HG03159 (cell line): ENCODE measurements around the gene STAT1.

Experiments used
- ATAC-seq: cut with Tn5 transposase; IDR thresholded peaks from one replicate; pipeline ENCODE4 v1.9.1; 2021; ENCODE audit warnings: mild to moderate bottlenecking, moderate library complexity; ENCODE audit not compliant: unreplicated experiment

STAT1 gene

DNA sequence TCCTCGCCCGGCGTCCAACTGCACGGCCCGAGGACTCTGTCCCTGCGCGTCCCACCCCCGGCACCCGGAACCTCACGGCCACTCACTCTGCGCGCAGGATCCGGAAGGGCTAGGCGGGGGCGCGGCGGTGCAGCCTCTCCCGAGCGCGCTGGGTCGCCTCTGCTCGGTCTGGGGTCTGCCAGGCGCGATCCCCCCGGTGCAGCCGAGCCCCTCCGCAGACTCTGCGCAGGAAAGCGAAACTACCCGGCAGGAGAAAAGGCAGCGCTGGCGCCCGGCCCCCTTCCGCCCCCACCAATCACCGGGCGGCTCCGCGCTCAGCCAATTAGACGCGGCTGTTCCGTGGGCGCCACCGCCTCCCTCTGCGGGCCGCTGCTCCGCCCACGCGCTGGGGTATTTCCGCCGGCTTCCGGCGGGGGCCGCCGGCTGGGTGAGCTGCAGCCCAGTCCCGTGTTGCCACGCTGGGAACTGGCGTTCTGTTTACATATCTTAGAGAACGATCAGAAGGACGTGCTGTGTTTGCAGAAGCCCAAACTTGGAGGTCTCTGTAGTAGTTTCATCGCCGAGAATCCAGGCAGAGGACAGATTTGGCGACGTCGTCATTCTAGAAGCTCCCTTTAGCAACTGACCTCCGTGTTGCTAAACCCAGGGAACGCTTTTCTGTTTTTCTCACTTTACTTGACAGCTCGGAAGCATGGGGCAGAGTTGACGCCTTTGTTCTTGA is at the start of gene STAT1:
STAT1 (minus strand) TSS at position 240 of the 721 bp plus-strand sequence. CDS start 4,168 bp downstream, outside the sequence.
- ATAC-seq = peak; percentile 80

DNA sequence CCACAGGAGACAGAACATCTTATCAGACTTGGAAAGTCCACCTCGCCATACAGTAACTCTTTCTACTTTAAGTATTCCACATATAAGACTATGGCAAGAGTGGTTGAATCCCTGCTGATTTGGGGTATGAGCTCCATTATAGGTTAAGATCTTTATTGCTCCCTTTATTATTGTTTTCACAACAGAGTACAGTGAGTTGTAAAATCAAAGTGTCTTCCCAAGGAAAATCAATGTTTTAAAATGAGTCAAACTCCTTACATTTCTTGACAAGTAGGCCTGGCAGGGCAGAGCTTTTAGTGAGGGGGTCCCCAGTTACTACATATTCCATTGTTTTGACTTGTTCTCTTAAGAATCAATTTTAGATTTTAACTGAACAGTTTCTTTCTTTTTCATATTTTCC is 49.6 kb upstream of the STAT1 start:
- ATAC-seq = no peak

DNA sequence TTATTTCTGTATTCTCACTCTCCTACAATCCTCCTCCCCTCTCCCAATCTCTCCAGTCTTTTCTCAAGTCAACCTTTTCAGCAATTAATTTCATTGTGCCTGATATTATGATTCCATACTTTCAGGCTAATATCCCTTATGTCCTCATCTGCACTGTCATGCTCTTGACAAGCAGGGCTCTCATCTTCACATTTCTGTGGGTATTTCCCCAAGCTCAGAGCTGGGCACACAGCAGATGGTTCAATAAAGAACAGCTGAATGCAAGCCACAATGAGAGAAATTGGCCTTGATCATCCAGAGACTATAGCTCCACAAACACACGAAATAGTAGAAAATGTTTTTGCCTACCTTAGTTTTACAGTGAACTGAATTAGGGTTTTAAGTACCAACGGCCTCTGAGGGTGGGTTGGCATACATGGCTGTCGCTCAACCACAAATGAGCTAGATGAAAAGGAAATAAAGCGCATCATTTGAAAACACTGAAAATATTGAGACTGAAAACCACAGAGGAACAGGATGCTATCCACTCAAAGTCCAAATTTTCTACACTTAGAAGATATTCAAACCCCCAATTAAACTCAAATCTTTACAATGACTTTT is 47.5 kb upstream of the STAT1 start:
- no peak for ATAC-seq

DNA sequence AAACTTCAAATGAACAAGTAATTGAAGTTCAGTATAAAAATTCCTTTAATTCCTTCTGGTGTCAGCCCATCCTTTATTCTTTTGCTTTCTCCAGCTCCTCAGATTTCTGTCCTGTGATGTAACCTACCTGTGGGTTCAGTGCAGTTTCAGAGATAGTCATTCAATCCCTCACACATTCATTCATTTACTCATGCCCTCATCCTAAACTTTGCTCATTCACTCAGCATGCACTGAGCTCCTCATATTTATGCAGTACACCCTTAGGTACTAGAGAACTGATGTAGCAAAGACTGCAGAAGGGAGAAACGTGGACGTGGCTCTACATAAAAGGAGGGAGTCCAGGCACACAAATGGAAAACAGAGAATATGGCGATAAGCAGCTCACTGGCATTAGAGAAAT is 45.3 kb upstream of the STAT1 start:
- no peak for ATAC-seq

DNA sequence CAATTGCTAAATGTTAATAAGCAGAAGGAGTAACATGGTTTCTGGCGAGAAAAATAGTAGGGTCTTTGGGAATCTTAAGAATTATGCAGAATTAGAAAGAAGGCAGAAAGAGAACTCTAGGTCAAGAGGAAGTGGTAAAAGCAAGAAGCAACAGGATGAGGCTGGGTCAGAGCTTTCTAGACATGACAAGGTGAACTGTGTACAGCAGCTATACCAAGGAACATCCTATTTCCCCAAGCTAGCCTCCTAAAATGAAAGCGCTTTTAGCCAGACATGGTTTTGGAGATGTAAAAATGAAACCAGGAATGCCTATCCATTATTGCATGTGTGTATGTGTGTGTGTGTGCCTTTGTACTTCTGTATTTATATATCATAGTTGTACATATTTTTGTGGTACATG is 42.3 kb upstream of the STAT1 start:
- no peak for ATAC-seq

DNA sequence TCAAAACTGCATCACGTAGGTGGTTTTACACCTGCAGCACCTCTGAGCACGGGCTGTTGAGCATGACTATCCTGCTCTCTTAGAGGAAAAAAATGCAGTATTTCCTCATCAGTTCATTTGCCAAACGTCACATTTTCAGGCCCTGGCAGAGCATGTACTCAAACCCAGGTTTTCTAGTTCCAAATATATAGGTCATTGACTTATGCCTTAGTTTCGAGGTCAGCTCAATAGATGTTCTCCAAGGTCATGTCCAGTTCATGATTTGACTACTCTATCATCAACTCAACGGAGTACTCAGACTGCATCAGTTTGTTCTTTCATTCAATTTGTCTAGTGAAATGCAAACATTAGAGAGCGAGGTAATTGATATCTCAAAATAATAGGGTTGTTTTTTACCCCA is 39.3 kb upstream of the STAT1 start:
- ATAC-seq = no peak

DNA sequence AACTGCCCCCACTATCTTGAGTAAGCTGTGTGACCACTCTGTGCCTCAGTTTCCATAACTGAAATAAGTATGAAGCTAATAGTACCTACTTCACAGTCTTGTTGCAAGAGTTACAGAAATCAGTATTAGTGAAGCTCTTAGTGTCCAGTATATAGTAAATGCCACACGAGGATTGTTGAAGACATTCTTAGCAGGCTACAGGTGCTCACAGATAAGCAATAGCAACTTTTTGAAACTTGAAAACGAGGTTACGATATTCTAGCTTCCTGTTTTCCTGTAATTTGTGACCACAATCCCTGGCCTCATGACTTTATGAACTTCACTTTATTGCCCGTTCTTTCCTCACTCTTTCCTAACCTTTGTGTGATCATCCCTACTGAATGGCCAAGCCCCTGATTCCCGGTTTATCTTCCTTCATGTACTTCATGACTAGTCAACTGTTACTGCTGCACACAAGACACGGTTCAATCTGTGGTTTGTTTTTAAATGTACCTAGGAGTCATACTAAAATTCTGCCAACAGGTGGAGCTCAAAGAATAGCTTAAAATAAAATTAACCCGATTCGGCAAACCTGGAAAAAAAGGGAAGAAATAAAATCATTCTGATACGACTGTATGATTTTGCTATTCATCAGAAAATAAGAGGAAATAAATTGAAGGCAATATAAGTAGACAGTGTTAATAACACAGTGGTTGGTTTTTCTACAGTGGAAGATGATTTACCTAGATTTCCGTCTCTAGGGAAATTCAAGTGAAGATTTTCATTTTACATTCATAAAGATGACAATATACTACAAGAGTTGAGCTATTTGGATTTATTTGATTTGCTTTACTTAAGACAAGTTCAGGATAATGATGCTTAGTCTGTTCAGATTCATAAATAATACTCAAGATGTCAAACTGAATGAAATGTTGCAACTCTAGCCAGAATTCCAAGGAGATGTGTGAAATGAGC is 38.1 kb upstream of the STAT1 start:
- peak; percentile 52 for ATAC-seq

DNA sequence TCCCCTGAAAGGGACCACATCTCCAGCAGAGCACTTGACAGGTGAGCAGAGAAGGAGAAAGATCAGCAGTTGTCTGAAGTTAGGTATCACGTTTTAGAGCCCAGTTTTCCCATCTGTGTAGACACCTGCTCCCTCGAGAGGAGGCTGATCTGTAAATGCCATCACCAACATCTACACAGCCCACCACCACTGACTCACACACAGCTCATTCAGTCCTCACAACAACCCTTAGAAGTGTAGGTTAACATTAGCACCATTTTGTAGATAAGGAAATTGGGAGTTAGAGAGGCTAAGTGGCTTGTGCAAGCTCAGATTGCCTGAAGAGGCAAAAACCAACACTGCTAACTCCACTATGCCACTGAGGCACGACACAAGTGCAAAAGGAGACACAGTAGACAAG is 37.2 kb upstream of the STAT1 start:
- ATAC-seq = no peak

DNA sequence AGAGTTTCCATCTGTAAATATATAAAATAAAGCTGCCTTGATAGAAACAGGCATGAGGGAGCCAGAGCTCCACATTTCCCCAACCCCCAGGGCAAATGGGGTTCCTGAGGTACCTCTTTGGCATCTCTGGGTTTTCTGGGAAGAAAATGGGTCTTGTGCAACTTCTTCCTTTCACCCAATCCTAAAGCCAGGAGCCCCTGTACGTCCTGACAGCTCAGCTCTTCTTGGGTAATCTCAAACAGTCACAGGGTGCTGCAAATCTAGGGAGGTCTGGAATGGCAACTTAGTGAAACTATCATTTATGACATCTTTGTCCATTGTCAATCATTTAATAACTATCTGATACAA is 36.6 kb upstream of the STAT1 start:
- ATAC-seq = no peak

DNA sequence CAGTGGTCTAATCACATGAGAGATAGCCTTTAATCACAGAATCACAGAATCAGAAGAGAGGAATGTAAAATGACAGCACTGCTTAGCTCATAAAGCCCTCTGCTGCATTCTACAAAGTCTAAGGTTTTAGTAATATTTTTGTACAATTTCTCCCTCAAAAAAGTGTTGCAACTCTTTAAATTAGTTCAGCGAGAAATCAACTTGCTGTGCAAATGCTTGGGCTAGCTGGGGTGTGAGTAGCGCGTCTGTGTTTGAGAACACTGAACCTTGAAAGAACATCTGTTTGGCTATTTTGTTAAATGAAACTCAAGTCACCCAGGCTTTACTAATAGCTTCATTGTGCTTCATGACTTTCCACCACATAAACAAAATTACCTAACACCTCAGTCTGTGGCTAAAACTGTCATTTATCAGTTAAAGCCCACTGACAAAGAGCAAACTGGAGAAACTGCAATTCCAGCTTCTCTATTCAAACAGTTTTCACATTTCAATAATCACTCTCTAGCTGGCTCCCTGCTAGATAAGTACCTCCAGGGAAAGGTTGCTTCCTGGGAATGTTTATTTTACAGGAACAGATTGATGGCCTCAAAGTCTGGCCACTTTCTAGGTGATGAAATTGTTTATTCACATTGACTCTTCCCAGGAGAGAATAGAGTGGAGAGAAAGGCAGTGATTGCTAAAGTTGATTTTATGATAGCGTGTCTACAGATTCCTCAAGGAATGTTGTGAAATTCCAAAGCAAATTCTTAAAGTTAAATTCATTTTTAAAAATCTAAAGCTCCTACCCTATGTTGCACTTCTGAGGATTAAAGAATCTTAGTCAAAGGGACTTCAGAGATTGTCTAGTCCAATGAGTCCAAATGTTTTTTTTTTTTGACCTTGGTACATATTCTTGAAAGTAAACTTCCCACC is 36.0 kb upstream of the STAT1 start:
- peak; percentile 81 for ATAC-seq

DNA sequence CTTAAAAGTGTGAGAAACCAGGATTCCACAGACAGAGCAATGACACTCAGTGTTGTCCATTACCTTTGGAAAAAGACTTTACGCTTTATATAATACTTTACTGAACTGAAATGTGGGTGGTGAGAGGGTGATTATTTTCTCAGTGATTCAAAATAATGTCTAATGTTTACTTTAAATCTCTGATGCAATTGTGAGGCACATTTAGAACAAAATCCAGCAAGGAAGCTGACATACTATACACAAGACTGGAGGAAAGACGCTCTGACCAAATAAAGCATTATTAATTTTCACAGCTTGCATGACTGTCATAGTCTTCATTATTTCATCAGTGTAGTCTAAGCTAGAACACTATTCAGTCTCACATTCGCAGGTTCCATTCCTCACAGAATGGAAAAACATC is 34.1 kb upstream of the STAT1 start:
- no peak for ATAC-seq

DNA sequence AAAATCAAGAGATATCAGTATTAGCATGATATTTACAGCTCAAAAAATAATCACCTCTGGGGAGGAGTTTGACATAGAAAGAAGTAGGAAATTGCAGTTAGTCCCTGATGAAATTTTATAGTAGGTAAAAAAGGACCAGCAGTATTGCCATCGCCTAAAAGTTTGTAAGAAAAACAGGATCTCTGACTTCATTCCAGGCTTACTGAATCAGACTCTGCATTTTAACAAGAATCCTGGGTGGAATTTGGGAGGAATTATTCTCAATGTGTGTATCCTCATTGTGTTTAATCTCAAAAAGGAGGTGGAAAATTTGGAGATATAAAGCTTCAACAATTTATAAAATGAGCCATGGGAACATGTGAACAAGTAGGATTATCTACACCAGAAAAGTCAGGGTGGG is 31.2 kb upstream of the STAT1 start:
- ATAC-seq = no peak

DNA sequence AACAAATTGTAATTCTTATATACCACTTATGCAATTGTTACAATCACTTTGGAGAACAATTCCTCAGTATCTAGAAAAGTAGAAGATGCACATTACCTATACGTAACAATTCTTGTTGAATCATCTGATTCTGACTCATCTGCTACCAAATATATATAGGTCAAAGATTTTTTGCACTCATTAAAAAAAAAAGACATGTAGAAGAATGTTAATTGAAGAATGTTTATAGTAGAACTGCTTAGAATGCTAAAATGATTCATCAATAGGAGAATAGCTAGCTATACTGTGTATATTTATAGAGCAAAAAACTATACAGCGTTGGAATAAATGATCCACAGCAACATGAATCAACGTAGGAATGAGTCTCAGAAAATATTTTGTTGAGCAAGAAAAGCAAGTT is 29.5 kb upstream of the STAT1 start:
- no peak for ATAC-seq

DNA sequence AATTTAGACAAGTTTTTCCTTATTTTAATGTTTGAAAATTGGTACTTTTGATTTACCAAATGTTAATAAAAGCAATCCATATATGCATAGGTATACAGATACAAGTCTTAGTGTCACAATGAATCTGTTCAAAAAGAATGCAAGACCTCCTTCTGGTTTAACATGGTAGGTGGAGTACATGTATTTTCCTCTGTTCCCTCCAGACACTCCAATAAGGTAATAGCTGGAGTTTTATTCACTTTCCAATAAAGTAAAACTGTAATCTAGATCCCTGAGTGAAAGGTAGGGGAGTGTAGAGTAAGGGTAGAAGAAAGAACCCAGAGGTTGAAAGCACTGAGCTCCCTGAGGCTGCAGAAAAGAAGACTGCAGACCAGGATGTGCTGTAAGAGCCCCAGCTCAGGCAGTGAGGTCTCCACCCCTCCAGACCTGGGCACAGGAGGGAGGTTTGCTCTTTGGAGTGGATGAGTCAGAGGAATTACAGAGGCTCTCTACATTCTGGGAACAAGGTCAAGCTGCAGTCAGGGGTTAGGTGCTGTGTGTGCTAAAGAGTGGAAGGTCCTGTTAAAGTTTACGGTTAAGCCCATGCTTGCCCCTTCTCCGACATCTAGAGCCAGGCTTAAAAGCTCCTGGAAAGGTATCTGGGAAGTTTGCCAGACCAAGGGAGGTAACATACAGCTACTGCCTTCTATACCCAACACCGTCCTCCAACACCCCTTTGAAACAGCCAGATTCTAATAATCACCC is 27.6 kb upstream of the STAT1 start:
- ATAC-seq = no peak

DNA sequence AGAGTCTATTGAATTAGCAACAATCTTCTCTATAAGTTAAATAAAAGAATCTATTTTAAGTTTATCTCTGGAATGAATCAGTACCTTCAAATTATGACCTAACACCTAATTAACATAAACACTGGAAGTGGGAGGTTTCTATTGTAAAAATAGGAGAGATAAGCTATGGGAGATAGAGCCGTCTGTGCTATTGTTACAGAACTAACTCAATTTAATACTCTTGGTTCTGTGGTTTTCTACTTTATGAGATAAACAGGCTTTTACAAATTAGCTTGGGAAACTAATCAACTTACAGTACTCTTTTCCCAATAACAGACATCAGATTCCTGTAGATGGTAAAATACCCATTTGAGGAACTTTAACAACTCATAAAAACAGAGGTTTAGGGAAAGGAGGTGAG is 25.6 kb upstream of the STAT1 start:
- ATAC-seq = no peak

DNA sequence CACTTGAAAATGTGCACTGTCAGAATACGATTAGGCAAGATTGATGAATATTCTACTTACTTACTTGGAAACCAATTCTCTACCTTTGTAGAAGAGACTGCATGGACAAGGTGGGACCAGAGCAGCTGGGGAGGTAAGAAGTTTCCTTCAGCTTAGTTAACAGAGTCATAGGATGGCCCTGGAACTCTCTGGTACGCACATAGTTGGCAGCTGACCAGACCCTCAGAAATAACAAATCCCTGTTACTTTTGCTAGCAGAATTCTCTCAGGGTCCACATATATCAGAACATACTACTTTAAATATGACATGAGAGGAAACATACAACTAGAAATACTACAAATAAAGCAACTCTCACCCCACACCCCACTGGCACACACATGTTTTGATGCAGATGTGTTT is 24.8 kb upstream of the STAT1 start:
- ATAC-seq = no peak

DNA sequence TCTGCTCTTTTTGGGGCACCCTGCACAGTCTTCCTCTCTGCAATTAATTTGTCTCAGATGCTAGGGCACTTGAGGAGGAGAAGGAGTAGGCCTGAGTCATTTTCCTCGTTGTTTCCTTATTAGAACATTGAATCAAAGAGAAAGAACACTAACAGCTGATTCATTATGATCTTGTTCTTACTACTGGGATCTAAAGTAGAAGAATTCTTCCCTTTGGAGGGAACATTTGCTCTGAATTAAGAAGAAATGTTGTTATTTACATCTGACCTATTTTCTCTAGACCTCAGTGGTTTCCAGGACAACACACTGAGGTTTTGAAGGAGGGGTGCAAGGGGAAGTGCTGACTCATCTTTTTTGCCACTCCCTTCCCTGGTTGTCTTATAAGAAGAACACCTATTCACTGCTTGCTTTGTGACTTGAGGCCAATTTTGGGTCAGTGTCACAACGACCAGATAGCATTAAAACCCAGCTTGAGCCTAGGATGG is 24.3 kb upstream of the STAT1 start:
- no peak for ATAC-seq

DNA sequence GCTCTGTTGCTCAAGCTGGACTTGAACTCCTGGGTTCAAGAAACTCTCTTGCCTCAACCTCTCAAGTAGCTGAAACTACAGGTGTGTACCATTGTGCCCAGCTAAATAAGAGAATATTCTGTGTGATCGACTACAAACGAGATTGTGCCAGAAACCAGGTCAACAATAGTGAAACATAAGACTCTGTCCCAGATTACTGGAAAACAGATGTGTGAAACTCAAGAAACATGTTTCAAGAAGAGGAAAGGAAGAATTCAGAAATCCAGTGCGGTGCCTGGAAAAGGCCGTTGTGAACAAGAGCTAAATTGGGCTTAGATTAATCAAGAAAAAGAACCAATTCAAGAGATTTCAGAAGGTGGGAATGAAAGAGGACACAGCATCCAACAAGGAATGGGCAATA is 23.4 kb upstream of the STAT1 start:
- no peak for ATAC-seq

DNA sequence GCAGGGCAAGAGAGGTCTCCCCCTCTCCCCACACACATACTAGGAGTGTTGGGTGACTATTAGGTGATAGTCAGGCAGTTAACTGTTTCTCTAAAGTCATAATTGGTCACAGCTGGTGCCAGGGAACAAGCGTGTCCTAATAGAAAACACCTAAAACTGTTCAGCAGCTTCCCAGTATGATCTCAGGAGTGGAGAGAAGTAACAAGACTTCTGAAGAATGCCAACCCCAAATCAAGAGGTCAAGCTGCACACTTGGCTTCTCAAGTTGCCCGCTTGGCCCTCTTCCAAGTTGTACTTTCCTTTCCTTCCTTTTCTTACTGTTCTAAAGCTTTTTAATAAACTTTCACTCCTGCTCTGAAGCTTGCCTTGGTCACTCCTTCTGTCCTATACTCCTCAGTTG is 22.4 kb upstream of the STAT1 start:
- no peak for ATAC-seq
